K562 (cell line): ENCODE results near the gene PRDM11. TPM values are rescaled to one million over a fixed set of nuclear protein-coding genes. Genes with fewer than 3 reads are reported as not detected.

ENCODE experiments used
- ATAC-seq: fragments of 200-7000 bp; cut with Tn5 transposase; 3 replicates; pipeline ENCODE4 v1.9.1; 2020; ENCODE audit warnings: moderate library complexity
- BruUV-seq: library from RNA; stranded (reverse); fragments of 400-500 nt; replicated peaks from 2 replicates; lab custom pipeline; 2021; lab: Mats Ljungman, UMichigan
- CTCF ChIA-PET: fragments of 300-600 bp; formaldehyde crosslinking; extraction: SDS; loops from one replicate; lab custom pipeline; 2021; ENCODE audit warnings: low intra/inter-chr PET ratio; lab: Yijun Ruan, JAX
- POLR2A ChIA-PET: fragments of 300-600, 350-650 bp; sonication (Branson Sonifier 250); formaldehyde crosslinking; extraction: SDS; loops from one replicate; lab custom pipeline; 2021; ENCODE audit warnings: antibody characterized with exemption, inconsistent platforms; lab: Yijun Ruan, JAX
- DNase-seq, 4 experiments: peaks; one replicate each; pipeline versions ENCODE4 v3.0.0 to v3.0.0-alpha.2; 2011 to 2018; ENCODE audit warnings: low spot score in 3 of 4, mixed read lengths in 3 of 4; ENCODE audit errors: extremely low read depth in 1 of 4
- FAIRE-seq: peaks from 2 replicates; lab custom pipeline; 2011; peaks lifted over from hg19 to GRCh38; lab: Jason Lieb, UNC
- H2AFZ ChIP-seq: 2 replicates; pipeline ENCODE4 v1.6.0; 2011; ENCODE audit warnings: low read depth, low read length, control low read depth, inconsistent platforms
- H3K27ac ChIP-seq: fragments of 200-600 bp; 3 replicates; pipeline ENCODE4 v1.8.0; 2011; ENCODE audit warnings: low read depth, mild to moderate bottlenecking, control low read depth, inconsistent platforms, low read length, moderate library complexity, mixed read lengths; ENCODE audit errors: extremely low read depth
- H3K27me3 ChIP-seq, 2 experiments: fragments of 300-600 bp in 1 of 2; 2 replicates in 1 of 2; 3 replicates in 1 of 2; pipeline versions ENCODE4 v1.6.0 to v1.8.0; 2011; ENCODE audit warnings: inconsistent platforms in 2 of 2, low read length in 2 of 2, mild to moderate bottlenecking in 1 of 2, mixed read lengths in 1 of 2, moderate library complexity in 1 of 2; ENCODE audit not compliant: control insufficient read depth in 2 of 2, insufficient read depth in 2 of 2
- H3K36me3 ChIP-seq: fragments of 300-600 bp; 3 replicates; pipeline ENCODE4 v1.8.0; 2011; ENCODE audit warnings: mild to moderate bottlenecking, low read length, inconsistent platforms; ENCODE audit not compliant: control insufficient read depth, insufficient read depth
- H3K4me1 ChIP-seq, 2 experiments: fragments of 200-600 bp in 1 of 2; replicated peaks in 1 of 2; 2 replicates in 1 of 2; 3 replicates in 1 of 2; pipeline versions ENCODE4 v1.5.1 to v1.8.0; 2011; ENCODE audit warnings: inconsistent platforms in 2 of 2, low read length in 2 of 2, mild to moderate bottlenecking in 1 of 2, mixed read lengths in 1 of 2, moderate library complexity in 1 of 2; ENCODE audit not compliant: control insufficient read depth in 2 of 2, insufficient read depth in 2 of 2
- H3K4me2 ChIP-seq: 2 replicates; pipeline ENCODE4 v1.6.1; 2011; ENCODE audit warnings: low read length, control low read depth, inconsistent platforms, mixed read lengths; ENCODE audit not compliant: insufficient read depth
- H3K4me3 ChIP-seq: fragments of 200-600 bp; sonication (generic), shearing (Covaris generic); 2 replicates; pipeline ENCODE4 v1.5.1; 2016; ENCODE audit warnings: control low read depth, inconsistent platforms
- H3K79me2 ChIP-seq: fragments of 200-600 bp; 3 replicates; pipeline ENCODE4 v1.8.0; 2011; ENCODE audit warnings: low read length, inconsistent platforms; ENCODE audit not compliant: control insufficient read depth, insufficient read depth
- H3K9ac ChIP-seq, 2 experiments: 2 replicates each; pipeline versions ENCODE4 v1.6.0 to v1.6.1; 2011; ENCODE audit warnings: low read depth in 2 of 2, low read length in 2 of 2, control low read depth in 1 of 2, inconsistent platforms in 1 of 2, mild to moderate bottlenecking in 1 of 2, mixed read lengths in 1 of 2; ENCODE audit not compliant: insufficient read depth in 1 of 2
- H3K9me1 ChIP-seq: one replicate; pipeline ENCODE4 v1.6.0; 2011; ENCODE audit warnings: inconsistent platforms, mild to moderate bottlenecking, low read length, moderate library complexity; ENCODE audit not compliant: control insufficient read depth, insufficient read depth
- H3K9me3 ChIP-seq: replicated peaks from 2 replicates; pipeline ENCODE4 v1.5.1; 2011; ENCODE audit warnings: low read depth, low read length, inconsistent platforms; ENCODE audit not compliant: control insufficient read depth, insufficient read depth
- H4K20me1 ChIP-seq: replicated peaks from 2 replicates; pipeline ENCODE4 v1.6.1; 2011; ENCODE audit warnings: low read length, inconsistent platforms, mixed read lengths; ENCODE audit not compliant: control insufficient read depth, insufficient read depth
- ATF6 ChIP-seq: sonication (generic); formaldehyde crosslinking; IDR thresholded peaks from 2 replicates; pipeline ENCODE4 v1.4.0; 2020; ENCODE audit warnings: mild to moderate bottlenecking, missing genetic modification reagents
- CBX5 ChIP-seq: IDR thresholded peaks from 2 replicates; pipeline ENCODE4 v1.6.1; 2014; ENCODE audit warnings: low read depth, borderline replicate concordance
- CC2D1A ChIP-seq: fragments of 450-650 bp; IDR thresholded peaks from 2 replicates; pipeline ENCODE4 v1.6.1; 2017; ENCODE audit warnings: mild to moderate bottlenecking
- CEBPG ChIP-seq, 3 experiments: fragments of 200-800 bp in 1 of 3; sonication (Bioruptor generic) in 1 of 3; sonication (generic) in 1 of 3; formaldehyde crosslinking in 1 of 3; IDR thresholded peaks in 2 of 3; conservative IDR thresholded peaks in 1 of 3; 2 replicates each; pipeline versions ENCODE4 v1.6.1 to v1.8.0; 2016 to 2022; ENCODE audit warnings: missing compliant biosample characterization in 2 of 3, missing genetic modification characterization in 2 of 3, mild to moderate bottlenecking in 1 of 3, missing genetic modification reagents in 1 of 3
- KLF6 ChIP-seq: fragments of 250-450 bp; sonication (Bioruptor Pico); IDR thresholded peaks from 2 replicates; pipeline ENCODE4 v1.4.0; 2020; ENCODE audit warnings: mild to moderate bottlenecking, moderate library complexity, borderline replicate concordance
- MAFF ChIP-seq: IDR thresholded peaks from 2 replicates; pipeline ENCODE4 v1.6.1; 2012; ENCODE audit warnings: low read length, improper control_type of control experiment
- MBD2 ChIP-seq: sonication (generic); IDR thresholded peaks from 2 replicates; pipeline ENCODE4 v1.6.1; 2016; ENCODE audit warnings: low read depth, borderline replicate concordance
- MTA1 ChIP-seq: fragments of 450-650 bp; IDR thresholded peaks from 2 replicates; pipeline ENCODE4 v1.6.1; 2017; ENCODE audit warnings: borderline replicate concordance
- SAFB2 ChIP-seq: fragments of 200-400 bp; formaldehyde crosslinking; IDR thresholded peaks from 2 replicates; pipeline ENCODE4 v1.6.1; 2018; ENCODE audit warnings: borderline replicate concordance, low read length, low read depth, moderate library complexity; ENCODE audit not compliant: severe bottlenecking
- SP2 ChIP-seq: IDR thresholded peaks from 2 replicates; pipeline ENCODE4 v1.6.1; 2011; ENCODE audit warnings: mild to moderate bottlenecking, low read depth, low read length, moderate library complexity; ENCODE audit not compliant: poor library complexity, severe bottlenecking; ENCODE audit errors: extremely low read depth
- ZNF24 ChIP-seq: fragments of 450-650 bp; IDR thresholded peaks from 2 replicates; pipeline ENCODE4 v1.6.1; 2016
- ZNF586 ChIP-seq: fragments of 450-650 bp; formaldehyde crosslinking; conservative IDR thresholded peaks from 2 replicates; pipeline ENCODE4 v1.4.0; 2020; ENCODE audit warnings: mild to moderate bottlenecking, moderate library complexity
- WGBS: fragments of 100-300 bp; shearing (Covaris generic); methylation state at CpG from one replicate; pipeline ENCODE4 v1.1.6; 2016; ENCODE audit warnings: low coverage, mixed read lengths; ENCODE audit not compliant: insufficient coverage; ENCODE audit errors: missing lambda C conversion rate; 5-methylcytosine and 5-hydroxymethylcytosine counted together
- in situ Hi-C: fragments of 300-500 bp; cut with MboI; formaldehyde crosslinking; loops from 4 replicates; pipeline ENCODE4 v1.15.0; 2018; ENCODE audit warnings: inconsistent platforms, mixed read lengths
- intact Hi-C: fragments of 100-400 bp; cut with micrococcal nuclease; formaldehyde crosslinking; loops from 2 replicates; pipeline ENCODE4 v1.14.2; 2022
- polyA plus RNA-seq, 8 experiments: library from polyadenylated mRNA; depleted of rRNA in 4 of 8; stranded (reverse) in 5 of 8; unstranded in 3 of 8; fragments of >200 nt; fragmentation: Nextera tagmentation in 2 of 8; fragmentation: Illumina TruSeq in 1 of 8; extraction: Ambion mirVana in 2 of 8; extraction: Trizol in 1 of 8; gene quantifications; 2 replicates each; pipeline versions ENCODE4 v1.2.1 to v1.2.3, GENCODE V29; 2011 to 2014; ENCODE audit warnings: inconsistent platforms in 1 of 8, missing spikeins in 1 of 8
- total RNA-seq, 7 experiments: library from RNA; depleted of rRNA in 6 of 7; stranded (reverse); fragments of >200 nt in 6 of 7; fragmentation: Illumina TruSeq in 2 of 7; extraction: Trizol in 2 of 7; gene quantifications; 2 replicates each; pipeline versions ENCODE4 v1.2.1 to v1.2.3, GENCODE V29; 2011 to 2021; ENCODE audit warnings: low replicate concordance in 1 of 7

Gene PRDM11
- total and polyA plus RNA-seq, 9 of the 15 experiments (the other 6 are each of a cell fraction or from before 2014, with no cell fraction given), result 0.01 to 1.1 (median 0.29) TPM

- H3K9me1 ChIP-seq, result no peaks in the 10 kb centered on the region
- H2AFZ ChIP-seq, result no peak overlapping the region
- in situ Hi-C loops, result no loop called here
- no peak for FAIRE-seq
- no peak overlapping the region for H3K4me2 ChIP-seq
- H3K9me3 ChIP-seq, result no peaks in the 10 kb centered on the region
- H3K27me3 ChIP-seq, result no peaks in the 10 kb centered on the region; a peak in 1 of 5 replicates
- no peaks in the 10 kb centered on the region for H4K20me1 ChIP-seq
- TF ChIP-seq KLF6 (CRISPR knock-in tag) (no peak), ZNF24 (no peak), MAFF (no peak), MTA1 (no peak), CC2D1A (no peak), CBX5 (no peak), ATF6 (CRISPR knock-in tag) (no peak), CEBPG (CRISPR knock-in tag; IDR thresholded peaks at IDR 0.05) (no peak), CEBPG (tag; conservative IDR thresholded peaks at IDR 0.05 in 1 of 2, IDR thresholded peaks at IDR 0.05 in 1 of 2) (no peak), MBD2 (no peak), SP2 (no peak), ZNF586 (CRISPR knock-in tag) (no peak), SAFB2 (no peak)
- DNase-seq, result no peak
- intact Hi-C loops, result no loop called here
- no peaks in the 10 kb centered on the region for H3K4me1 ChIP-seq
- H3K4me3 ChIP-seq, result no peak overlapping the region
- POLR2A ChIA-PET, result no interaction called here
- H3K36me3 ChIP-seq, result no peaks in the 10 kb centered on the region
- no peak overlapping the region for H3K27ac ChIP-seq
- no peaks in the 10 kb centered on the region for H3K79me2 ChIP-seq
- WGBS, result 6% methylated on average over 2 of the region's 2 CpGs
- ATAC-seq, result no peak
- BruUV-seq, result no TSS peak
- H3K9ac ChIP-seq, result no peak overlapping the region
- CTCF ChIA-PET, result no interaction called here
Measured at GRCh38 chr11:45272701-45273100, 126.3 kb downstream of the PRDM11 start.
